Measurements from ENCODE around the gene GALE. TPM values are rescaled to one million over a fixed set of nuclear protein-coding genes. Genes with fewer than 3 reads are reported as not detected.
A peak's percentile ranks its signal among the peaks of the same experiment; 100 is the strongest.

Gene GALE
- total and polyA plus RNA-seq, 2 of the 4 experiments (the other 2 are of a cell fraction): 31.7 to 39.9 TPM

DNA sequence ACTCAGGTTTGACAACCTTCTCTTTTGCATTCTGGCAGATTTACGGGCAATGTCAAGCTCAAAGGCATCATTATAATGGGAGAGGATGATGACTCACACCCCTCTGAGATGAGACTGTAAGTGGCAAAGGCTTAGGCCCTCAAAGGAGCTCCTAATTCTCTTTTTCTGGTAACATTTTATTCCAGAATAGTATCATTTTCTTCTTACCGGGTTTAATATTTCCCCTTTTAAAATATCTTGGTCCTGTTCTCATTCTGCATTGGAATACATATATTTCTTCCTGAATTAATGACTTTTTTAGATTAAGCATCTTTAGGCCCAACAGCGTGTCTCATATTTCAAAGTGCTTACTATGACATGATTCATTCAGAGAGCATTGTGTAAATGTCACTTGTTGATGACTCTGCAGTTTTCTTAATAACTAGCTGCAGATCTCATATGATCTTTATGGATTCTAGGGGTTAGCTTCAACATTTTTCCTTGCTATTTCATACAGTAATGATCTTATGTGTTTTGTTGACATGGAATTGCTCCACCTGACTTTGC is 20.7 kb downstream of the GALE start:
- H3K23ac ChIP-seq (ENCODE audit: low read depth, low read length): no peak overlapping the region; the same call in 1 of the 2 replicates
- H3K36me3 ChIP-seq (ENCODE audit: control insufficient read depth, insufficient read depth, low read length): peaks cover 2% of the 10 kb centered on the region
- H4K5ac ChIP-seq (ENCODE audit: low read depth, low read length): no peak overlapping the region
- peak overlapping the region; percentile 100 for H3K4me2 ChIP-seq (ENCODE audit: low read depth, low read length)
- ChIA-PET CTCF (no interaction called here), POLR2A (ENCODE audit: unreplicated experiment) (interaction anchor here (1.0 kb wide), 1 partner anchor 19 kb away, joined by 3 read pairs; no protein-coding TSS in a partner anchor)
- H4K8ac ChIP-seq (ENCODE audit: low read depth in 2 of 2, low read length in 2 of 2): no peak overlapping the region
- H3K14ac ChIP-seq (replicated peaks; ENCODE audit: low read depth, low read length): 0 out of 2 replicates have a peak overlapping the region, but pooled peaks have one; percentile 43
- H3K4ac ChIP-seq (ENCODE audit: low read depth, low read length): no peak overlapping the region; the same call in 1 of the 2 replicates
- no peaks in the 10 kb centered on the region for H3K9me3 ChIP-seq (ENCODE audit: control insufficient read depth, insufficient read depth, low read length)
- peak overlapping the region; percentile 12 for H2BK5ac ChIP-seq (ENCODE audit: low read depth, low read length, poor library complexity, severe bottlenecking)
- H2AFZ ChIP-seq (replicated peaks; ENCODE audit: low read length, poor library complexity): no peak overlapping the region
- DNase-seq (peak; percentile 65), ATAC-seq (ENCODE audit: low read depth) (no peak)
- no peak for TF ChIP-seq SMC3 (IDR thresholded peaks at IDR 0.05; ENCODE audit: low read depth, low read length)
- no peak for TF ChIP-seq RCOR1 (IDR thresholded peaks at IDR 0.05; ENCODE audit: insufficient replicate concordance, low read length)
- peak; percentile 98 for TF ChIP-seq MAFK (IDR thresholded peaks at IDR 0.05; ENCODE audit: low read depth, low read length)
- no peak for TF ChIP-seq ELK1 (IDR thresholded peaks at IDR 0.05; ENCODE audit: borderline replicate concordance, low read depth, low read length)
- TF ChIP-seq, protein P1, sequence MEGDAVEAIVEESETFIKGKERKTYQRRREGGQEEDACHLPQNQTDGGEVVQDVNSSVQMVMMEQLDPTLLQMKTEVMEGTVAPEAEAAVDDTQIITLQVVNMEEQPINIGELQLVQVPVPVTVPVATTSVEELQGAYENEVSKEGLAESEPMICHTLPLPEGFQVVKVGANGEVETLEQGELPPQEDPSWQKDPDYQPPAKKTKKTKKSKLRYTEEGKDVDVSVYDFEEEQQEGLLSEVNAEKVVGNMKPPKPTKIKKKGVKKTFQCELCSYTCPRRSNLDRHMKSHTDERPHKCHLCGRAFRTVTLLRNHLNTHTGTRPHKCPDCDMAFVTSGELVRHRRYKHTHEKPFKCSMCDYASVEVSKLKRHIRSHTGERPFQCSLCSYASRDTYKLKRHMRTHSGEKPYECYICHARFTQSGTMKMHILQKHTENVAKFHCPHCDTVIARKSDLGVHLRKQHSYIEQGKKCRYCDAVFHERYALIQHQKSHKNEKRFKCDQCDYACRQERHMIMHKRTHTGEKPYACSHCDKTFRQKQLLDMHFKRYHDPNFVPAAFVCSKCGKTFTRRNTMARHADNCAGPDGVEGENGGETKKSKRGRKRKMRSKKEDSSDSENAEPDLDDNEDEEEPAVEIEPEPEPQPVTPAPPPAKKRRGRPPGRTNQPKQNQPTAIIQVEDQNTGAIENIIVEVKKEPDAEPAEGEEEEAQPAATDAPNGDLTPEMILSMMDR (conservative IDR thresholded peaks at IDR 0.05; ENCODE audit: low read depth, low read length): no peak
- no peak for TF ChIP-seq BHLHE40 (IDR thresholded peaks at IDR 0.05; ENCODE audit: low read depth, low read length)
- no peak for TF ChIP-seq RAD21 (IDR thresholded peaks at IDR 0.05; ENCODE audit: low read length)
- no peak for TF ChIP-seq CHD1 (IDR thresholded peaks at IDR 0.05; ENCODE audit: low read depth, low read length)
- no peak for TF ChIP-seq POLR2A (IDR thresholded peaks at IDR 0.05; ENCODE audit: low read depth, low read length)
- TF ChIP-seq RFX5 (IDR thresholded peaks at IDR 0.05; ENCODE audit: low read depth, low read length): no peak
- peak; percentile 60; the same call in 1 of the 2 replicates for TF ChIP-seq FOS (IDR thresholded peaks at IDR 0.05; ENCODE audit: low read depth, low read length)
- TF ChIP-seq NFE2L2 (IDR thresholded peaks at IDR 0.05; ENCODE audit: low read depth, low read length): peak; percentile 77
- no peak for TF ChIP-seq MAZ (IDR thresholded peaks at IDR 0.05; ENCODE audit: borderline replicate concordance, low read depth, low read length)
- no peak for TF ChIP-seq USF2 (IDR thresholded peaks at IDR 0.05; ENCODE audit: low read depth, low read length)
- peak; percentile 63 for TF ChIP-seq CEBPB (IDR thresholded peaks at IDR 0.05; ENCODE audit: low read depth, low read length)
- no peak for TF ChIP-seq MXI1 (IDR thresholded peaks at IDR 0.05; ENCODE audit: borderline replicate concordance, low read depth, low read length)
- H2BK15ac ChIP-seq (ENCODE audit: low read depth, low read length): no peak overlapping the region
- no peak overlapping the region for H2AK9ac ChIP-seq (replicated peaks; ENCODE audit: low read depth, low read length, poor library complexity)
- no peak overlapping the region for H3K18ac ChIP-seq (ENCODE audit: low read depth, low read length)
- in situ Hi-C loops (cut with MboI; ENCODE audit: low sequenced_read_pairs) (no loop called here), intact Hi-C loops (cut with micrococcal nuclease) (no loop called here), dilution Hi-C loops (cut with HindIII; ENCODE audit: low sequenced_read_pairs, unreplicated experiment) (no loop called here)
- H4K20me1 ChIP-seq (ENCODE audit: insufficient read depth, low read length): peaks cover 15% of the 10 kb centered on the region; the same call in 1 of the 2 replicates
- no peak overlapping the region for H3K27ac ChIP-seq (ENCODE audit: insufficient read depth, low read length)
- H3K9ac ChIP-seq (ENCODE audit: low read depth, low read length): no peak overlapping the region
- peaks cover 7% of the 10 kb centered on the region; the same call in 1 of the 2 replicates for H3K4me1 ChIP-seq (ENCODE audit: control insufficient read depth, insufficient read depth, low read length)
- WGBS, 2 experiments (ENCODE audit: extremely low coverage in 2 of 2, insufficient read length in 1 of 2): no CpG with 5 or more reads among the region's 3 CpGs
- H2BK20ac ChIP-seq (ENCODE audit: low read depth, low read length): peak overlapping the region; percentile 58; the same call in 1 of the 2 replicates
- H4K91ac ChIP-seq (ENCODE audit: insufficient read depth, low read depth, low read length): no peak overlapping the region
- 0 out of 2 replicates have a peak overlapping the region, but pooled peaks have one; percentile 5 for H2BK120ac ChIP-seq (ENCODE audit: low read depth, low read length)
- no peak overlapping the region for H2AK5ac ChIP-seq (ENCODE audit: low read depth, low read length)
- H3K79me1 ChIP-seq (ENCODE audit: low read depth in 1 of 2, low read length in 2 of 2): peaks cover 33 to 51% of the 10 kb centered on the region in 2 experiments
- H3K9me1 ChIP-seq (ENCODE audit: insufficient read depth, low read length): peaks cover 9% of the 10 kb centered on the region; the same call in 1 of the 2 replicates
- BruUV-seq (replicated peaks): no TSS peak
- no peaks in the 10 kb centered on the region for H3K27me3 ChIP-seq (ENCODE audit: control insufficient read depth, insufficient read depth, low read length)
- H3K4me3 ChIP-seq (ENCODE audit: insufficient read depth, low read depth, low read length): no peak overlapping the region
- no peak overlapping the region for H3K56ac ChIP-seq (ENCODE audit: extremely low read depth, insufficient read depth, low read length)

Data from IMR-90 (cell line).